Measurements from ENCODE around the gene PDIA6.

DNA sequence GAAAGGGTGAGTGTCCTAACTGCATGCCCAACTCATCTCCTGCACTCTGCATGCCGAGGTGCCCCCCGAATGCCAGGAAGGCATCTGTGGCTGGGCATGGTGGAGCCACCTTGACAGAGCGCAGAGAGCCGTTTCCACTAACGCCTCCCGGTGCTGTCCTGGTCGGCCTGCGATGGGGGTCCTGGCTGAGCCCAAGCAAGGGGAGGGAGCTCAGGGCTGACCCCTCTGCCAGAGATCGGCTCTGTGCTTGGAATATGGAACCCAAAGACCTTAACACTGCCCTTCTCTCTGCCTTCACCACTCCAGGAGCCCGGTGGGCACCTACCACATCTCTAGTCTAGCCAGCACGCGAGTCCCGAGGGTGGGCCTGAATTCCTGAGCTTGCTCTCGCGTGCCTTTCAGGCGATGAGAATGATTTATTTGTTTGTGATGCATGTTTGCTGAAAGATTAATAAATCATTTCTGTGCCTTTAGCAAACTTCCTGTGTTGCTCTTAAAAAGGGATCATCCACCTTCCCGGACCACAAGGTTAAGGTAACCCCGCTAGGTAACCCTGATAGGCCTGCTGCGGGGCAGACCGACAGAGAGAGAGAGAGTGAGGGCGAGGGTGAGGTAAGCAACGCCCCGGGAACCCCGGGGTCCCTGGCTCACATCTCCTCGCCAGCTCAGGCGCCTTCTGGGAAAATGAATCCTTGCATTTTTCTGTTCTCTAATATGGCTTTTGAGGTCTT, 35.3 kb downstream of the PDIA6 start:
- TF ChIP-seq, protein P1, sequence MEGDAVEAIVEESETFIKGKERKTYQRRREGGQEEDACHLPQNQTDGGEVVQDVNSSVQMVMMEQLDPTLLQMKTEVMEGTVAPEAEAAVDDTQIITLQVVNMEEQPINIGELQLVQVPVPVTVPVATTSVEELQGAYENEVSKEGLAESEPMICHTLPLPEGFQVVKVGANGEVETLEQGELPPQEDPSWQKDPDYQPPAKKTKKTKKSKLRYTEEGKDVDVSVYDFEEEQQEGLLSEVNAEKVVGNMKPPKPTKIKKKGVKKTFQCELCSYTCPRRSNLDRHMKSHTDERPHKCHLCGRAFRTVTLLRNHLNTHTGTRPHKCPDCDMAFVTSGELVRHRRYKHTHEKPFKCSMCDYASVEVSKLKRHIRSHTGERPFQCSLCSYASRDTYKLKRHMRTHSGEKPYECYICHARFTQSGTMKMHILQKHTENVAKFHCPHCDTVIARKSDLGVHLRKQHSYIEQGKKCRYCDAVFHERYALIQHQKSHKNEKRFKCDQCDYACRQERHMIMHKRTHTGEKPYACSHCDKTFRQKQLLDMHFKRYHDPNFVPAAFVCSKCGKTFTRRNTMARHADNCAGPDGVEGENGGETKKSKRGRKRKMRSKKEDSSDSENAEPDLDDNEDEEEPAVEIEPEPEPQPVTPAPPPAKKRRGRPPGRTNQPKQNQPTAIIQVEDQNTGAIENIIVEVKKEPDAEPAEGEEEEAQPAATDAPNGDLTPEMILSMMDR (IDR thresholded peaks at IDR 0.05) = no peak
- no peak for TF ChIP-seq POLR2A (IDR thresholded peaks at IDR 0.05)
